ENCODE measurements around the gene HSPA4L.

Gene HSPA4L

DNA sequence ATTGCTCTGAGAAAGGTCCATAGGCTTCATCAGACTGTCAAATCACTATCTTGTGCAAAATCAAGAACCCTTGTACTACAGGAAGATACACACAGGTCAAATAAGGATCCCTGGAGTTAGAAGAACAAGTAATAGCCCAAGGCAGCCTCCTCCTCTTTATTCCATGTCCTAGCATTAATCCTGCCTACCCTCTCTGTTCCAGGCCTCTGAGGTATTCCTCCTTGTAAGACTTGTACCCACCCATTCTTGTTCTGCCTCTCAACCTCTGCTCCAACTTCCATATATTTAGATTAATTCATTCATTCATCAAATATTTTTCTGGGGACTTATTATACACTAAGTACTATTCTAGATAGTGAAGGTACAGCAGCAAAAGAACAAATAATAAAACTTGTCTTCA is 88.2 kb downstream of the HSPA4L start:
- no peak for DNase-seq (ENCODE audit: low spot score)

DNA sequence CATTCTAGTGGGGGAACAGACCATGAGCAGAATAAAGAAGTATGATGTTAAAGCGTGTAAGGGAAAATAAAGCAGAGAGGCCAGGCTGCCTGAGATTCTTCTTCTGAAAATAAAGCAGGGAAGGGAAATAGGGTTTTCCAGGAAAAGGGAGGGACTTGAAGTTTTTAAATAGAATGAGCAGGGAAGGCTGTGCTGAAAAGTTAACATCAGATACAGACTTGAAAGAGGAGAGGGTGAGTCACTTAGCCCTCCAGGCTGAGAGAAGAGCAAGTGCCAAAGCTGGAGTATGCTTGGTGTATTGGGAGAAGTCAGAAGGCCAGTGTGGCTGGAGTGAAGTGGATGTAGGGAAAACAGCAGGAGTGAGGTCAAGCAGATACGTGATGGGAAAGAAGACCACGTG is 88.6 kb downstream of the HSPA4L start:
- DNase-seq (ENCODE audit: low spot score), result no peak

DNA sequence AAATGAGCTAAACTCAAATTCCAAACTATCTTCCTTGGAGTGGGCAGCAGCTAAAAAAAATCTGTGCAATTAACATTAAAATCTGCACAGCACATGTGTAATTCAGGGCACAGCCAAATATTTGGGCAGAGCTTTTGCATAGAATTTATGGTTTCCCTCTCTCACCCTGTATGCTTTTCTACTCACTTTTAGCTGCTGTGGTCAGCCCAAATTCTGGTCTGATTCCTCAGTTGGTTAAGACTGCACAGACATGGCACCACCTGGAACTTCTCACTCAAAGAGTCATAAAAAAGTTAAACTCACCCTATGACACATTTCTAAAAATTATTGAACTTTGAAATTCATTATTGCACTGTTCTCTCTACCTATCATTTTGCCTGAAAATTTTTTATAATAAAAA is 93.7 kb downstream of the HSPA4L start:
- no peak for DNase-seq (ENCODE audit: low spot score)

DNA sequence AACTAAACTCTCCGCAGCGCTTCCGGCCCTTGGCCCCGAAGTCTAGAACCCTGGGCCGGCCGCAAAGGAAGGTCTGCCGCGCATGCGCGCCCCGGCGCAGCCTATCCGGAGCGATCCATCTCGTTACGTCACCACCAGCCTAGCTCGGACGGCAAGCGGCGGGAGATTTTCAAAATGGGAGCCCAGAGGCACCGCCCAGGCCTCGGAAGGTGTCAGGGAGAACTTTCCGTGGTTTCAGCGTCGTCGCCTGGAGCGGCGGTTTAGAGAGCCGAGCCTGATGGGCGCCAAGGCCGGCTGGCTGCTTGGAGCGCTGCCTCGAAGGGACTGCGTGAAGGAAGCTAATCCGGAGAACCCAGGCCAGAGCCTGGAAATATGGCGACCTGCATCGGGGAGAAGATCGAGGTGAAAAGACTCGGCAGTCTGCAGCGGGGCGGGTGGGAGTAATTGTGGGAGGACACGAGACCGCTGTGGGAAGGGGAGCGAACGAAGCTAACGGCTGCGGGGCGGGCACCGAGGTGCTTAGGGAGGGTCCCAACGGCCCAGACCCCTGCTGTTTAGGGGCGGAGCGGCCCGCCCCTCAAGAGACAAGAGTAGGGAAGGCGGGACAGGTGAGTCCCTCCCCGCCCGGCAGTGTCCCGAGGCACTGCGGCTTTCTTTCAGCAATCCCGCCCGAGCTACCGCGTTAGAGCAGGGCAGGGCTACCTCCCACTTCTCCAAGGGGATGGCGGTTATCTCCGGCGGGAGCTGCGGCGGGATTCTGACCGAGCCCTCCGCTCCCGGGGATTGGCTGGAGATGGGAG is 98.8 kb downstream of the HSPA4L start, which contains the start of gene PLK4:
TSS of gene PLK4 (plus strand) at position 131 of the 800 bp plus-strand sequence. CDS start at position 373, 242 bp downstream.
- DNase-seq (ENCODE audit: low spot score), result peak; percentile 98

DNA sequence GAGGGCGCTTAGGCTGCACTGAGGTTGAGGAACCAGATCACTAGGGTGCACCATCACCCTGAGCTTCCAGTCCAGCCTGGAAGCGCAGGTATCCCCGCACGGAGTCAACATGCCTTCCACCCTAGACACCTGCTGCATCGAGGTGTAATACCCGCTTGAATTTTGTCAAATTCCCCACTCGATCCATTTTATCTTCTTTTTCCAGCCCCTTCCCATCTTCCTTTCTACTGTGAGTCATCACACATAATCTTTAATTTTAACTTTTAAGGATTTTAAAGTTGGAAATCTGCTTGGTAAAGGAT is 99.4 kb downstream of the HSPA4L start:
- DNase-seq (ENCODE audit: low spot score), result no peak

DNA sequence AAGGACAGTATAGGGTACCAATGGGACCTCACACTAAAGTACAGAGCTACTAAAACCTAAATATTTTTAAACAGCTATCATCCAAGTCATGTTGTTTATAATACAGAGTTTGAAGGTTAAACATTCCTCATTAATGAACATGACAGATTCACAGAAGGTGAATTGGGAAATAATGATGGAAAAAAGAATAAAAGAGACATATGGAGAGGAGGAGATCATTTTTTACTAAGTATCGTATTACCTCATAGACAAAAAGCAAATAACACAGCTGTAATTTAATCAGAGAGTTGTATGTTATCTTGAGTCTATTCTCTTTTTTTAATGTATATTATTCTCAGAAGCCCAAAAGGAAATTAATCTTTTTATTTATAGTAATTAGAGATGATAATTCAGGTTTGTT is 106.4 kb downstream of the HSPA4L start:
- DNase-seq (ENCODE audit: low spot score), result no peak

DNA sequence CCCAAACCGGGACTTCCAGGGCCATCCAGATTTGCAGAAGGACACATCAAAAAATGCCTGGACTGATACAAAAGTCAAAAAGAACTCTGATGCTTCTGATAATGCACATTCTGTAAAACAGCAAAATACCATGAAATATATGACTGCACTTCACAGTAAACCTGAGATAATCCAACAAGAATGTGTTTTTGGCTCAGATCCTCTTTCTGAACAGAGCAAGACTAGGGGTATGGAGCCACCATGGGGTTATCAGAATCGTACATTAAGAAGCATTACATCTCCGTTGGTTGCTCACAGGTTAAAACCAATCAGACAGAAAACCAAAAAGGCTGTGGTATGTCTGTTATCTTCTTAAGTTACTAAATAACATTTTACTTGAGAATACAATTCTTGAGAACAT is 107.8 kb downstream of the HSPA4L start:
- DNase-seq (ENCODE audit: low spot score), result no peak

Data from activated CD4-positive, alpha-beta T cell treated with anti-CD3 and anti-CD28 coated beads, Interleukin-2, Interleukin-4, amounts not matched to agents 100 ng/mL and 50 ng/mL, durations not matched to agents 16 hours and 8 hours (primary cell).